NT2/D1 (cell line): ENCODE results near the gene SMG1.
"Not testable (repeated sequence)": the region's sequence is repeated elsewhere in the genome, so short reads cannot be mapped to it uniquely, and the experiment has no call there.

ENCODE experiments used
- DNase-seq: peaks from one replicate; pipeline ENCODE4 v3.0.0-alpha.2; 2011; ENCODE audit warnings: low read depth, low spot score
- H3K27me3 ChIP-seq: 2 replicates; pipeline ENCODE4 v1.6.0; 2011; ENCODE audit warnings: mild to moderate bottlenecking; ENCODE audit not compliant: insufficient read length, insufficient read depth
- H3K36me3 ChIP-seq: 2 replicates; pipeline ENCODE4 v1.6.1; 2011; ENCODE audit warnings: mild to moderate bottlenecking, low read length, mixed read lengths; ENCODE audit not compliant: insufficient read depth, insufficient read length
- H3K4me1 ChIP-seq: 2 replicates; pipeline ENCODE4 v1.5.1; 2011; ENCODE audit not compliant: insufficient read depth, insufficient read length
- H3K4me3 ChIP-seq: 2 replicates; pipeline ENCODE4 v1.5.1; 2011; ENCODE audit warnings: low read depth; ENCODE audit not compliant: insufficient read length
- H3K9ac ChIP-seq: 2 replicates; pipeline ENCODE4 v1.6.0; 2011; ENCODE audit warnings: low read depth; ENCODE audit not compliant: insufficient read length
- H3K9me3 ChIP-seq: 2 replicates; pipeline ENCODE4 v1.5.1; 2011; ENCODE audit warnings: mild to moderate bottlenecking, low read length; ENCODE audit not compliant: insufficient read depth
- SUZ12 ChIP-seq: IDR thresholded peaks from 2 replicates; pipeline ENCODE4 v1.6.1; 2011; ENCODE audit not compliant: insufficient read length, insufficient read depth; ENCODE audit errors: extremely low read depth
- YY1 ChIP-seq: IDR thresholded peaks from 2 replicates; pipeline ENCODE4 v1.6.1; 2011; ENCODE audit not compliant: insufficient read length, insufficient read depth
- ZNF274 ChIP-seq: IDR thresholded peaks from 2 replicates; pipeline ENCODE4 v1.6.1; 2011; ENCODE audit warnings: mild to moderate bottlenecking, low read depth, low read length

Gene SMG1

GRCh38 chr16:18901194-18901593, 25.0 kb downstream of the SMG1 start:
- H3K4me1 ChIP-seq, H3K9me3 ChIP-seq, DNase-seq, H3K36me3 ChIP-seq, H3K4me3 ChIP-seq, H3K27me3 ChIP-seq, H3K9ac ChIP-seq: not testable (repeated sequence)

- not testable (repeated sequence) for H3K9me3 ChIP-seq, DNase-seq, H3K9ac ChIP-seq, H3K4me3 ChIP-seq, H3K4me1 ChIP-seq, H3K27me3 ChIP-seq
- peaks cover 24% of the 10 kb centered on the region for H3K36me3 ChIP-seq
Observed at GRCh38 chr16:18884456-18884855, 41.8 kb downstream of the SMG1 start.

- not testable (repeated sequence) for H3K27me3 ChIP-seq, H3K4me3 ChIP-seq, DNase-seq, H3K9ac ChIP-seq, H3K4me1 ChIP-seq, H3K9me3 ChIP-seq
- peaks cover 39% of the 10 kb centered on the region for H3K36me3 ChIP-seq
Observed at GRCh38 chr16:18877734-18878133, 48.5 kb downstream of the SMG1 start.

GRCh38 chr16:18877259-18877658, 48.9 kb downstream of the SMG1 start:
- not testable (repeated sequence) for H3K9ac ChIP-seq, H3K9me3 ChIP-seq, H3K4me3 ChIP-seq, DNase-seq, H3K4me1 ChIP-seq, H3K27me3 ChIP-seq
- peaks cover 41% of the 10 kb centered on the region for H3K36me3 ChIP-seq

- H3K4me1 ChIP-seq, H3K4me3 ChIP-seq, H3K27me3 ChIP-seq, H3K9me3 ChIP-seq, DNase-seq, H3K9ac ChIP-seq: not testable (repeated sequence)
- peaks cover 37% of the 10 kb centered on the region for H3K36me3 ChIP-seq
Observed at GRCh38 chr16:18876301-18876700, 49.9 kb downstream of the SMG1 start.

GRCh38 chr16:18869043-18869771, 57.0 kb downstream of the SMG1 start:
- H3K4me1 ChIP-seq, H3K27me3 ChIP-seq, DNase-seq, H3K4me3 ChIP-seq, H3K9ac ChIP-seq, H3K9me3 ChIP-seq: not testable (repeated sequence)
- peaks cover 38% of the 10 kb centered on the region for H3K36me3 ChIP-seq

- not testable (repeated sequence) for H3K4me3 ChIP-seq, H3K4me1 ChIP-seq, H3K9ac ChIP-seq, H3K27me3 ChIP-seq, DNase-seq, H3K9me3 ChIP-seq
- H3K36me3 ChIP-seq = peaks cover 34% of the 10 kb centered on the region
Observed at GRCh38 chr16:18866277-18866823, 59.9 kb downstream of the SMG1 start.

GRCh38 chr16:18862891-18863290, 63.3 kb downstream of the SMG1 start:
- H3K36me3 ChIP-seq = peaks cover 26% of the 10 kb centered on the region
- not testable (repeated sequence) for H3K9me3 ChIP-seq, H3K27me3 ChIP-seq, H3K9ac ChIP-seq, H3K4me3 ChIP-seq, DNase-seq, H3K4me1 ChIP-seq

GRCh38 chr16:18855196-18855595, 71.0 kb downstream of the SMG1 start:
- Histone ChIP-seq H3K4me3 (no peak overlapping the region), H3K9me3 (no peaks in the 10 kb centered on the region), H3K4me1 (no peaks in the 10 kb centered on the region), H3K27me3 (no peaks in the 10 kb centered on the region), H3K36me3 (peaks cover 74% of the 10 kb centered on the region), H3K9ac (no peak overlapping the region)
- no peak for DNase-seq
- TF ChIP-seq ZNF274 (no peak), YY1 (no peak), SUZ12 (no peak)
